Nephron progenitor cell (in vitro differentiated cells): Measurements from ENCODE around the gene XBP1.

Experiments
- DNase-seq: peaks from one replicate; pipeline ENCODE4 v3.0.0; 2021
- H3K27ac Mint-ChIP-seq: 2 replicates; pipeline ENCODE4 v1.8.0; 2021; ENCODE audit warnings: mild to moderate bottlenecking, moderate library complexity, mixed read lengths
- H3K27me3 Mint-ChIP-seq: 2 replicates; pipeline ENCODE4 v1.8.0; 2021; ENCODE audit warnings: mild to moderate bottlenecking, low read depth, mixed read lengths; ENCODE audit not compliant: poor library complexity
- H3K36me3 Mint-ChIP-seq: 2 replicates; pipeline ENCODE4 v1.8.0; 2021; ENCODE audit warnings: low read depth, mixed read lengths
- H3K4me1 Mint-ChIP-seq: 2 replicates; pipeline ENCODE4 v1.8.0; 2021; ENCODE audit warnings: mixed read lengths
- H3K4me3 Mint-ChIP-seq: 2 replicates; pipeline ENCODE4 v1.8.0; 2021; ENCODE audit warnings: mild to moderate bottlenecking, moderate library complexity, mixed read lengths
- H3K9me3 Mint-ChIP-seq: 2 replicates; pipeline ENCODE4 v1.8.0; 2021; ENCODE audit warnings: mild to moderate bottlenecking, moderate library complexity, mixed read lengths
- CTCF ChIP-seq: fragments of 200-600 bp; sonication (generic); IDR thresholded peaks from 2 replicates; pipeline ENCODE4 v1.5.0; 2021; ENCODE audit warnings: antibody characterized with exemption

XBP1 gene

DNA sequence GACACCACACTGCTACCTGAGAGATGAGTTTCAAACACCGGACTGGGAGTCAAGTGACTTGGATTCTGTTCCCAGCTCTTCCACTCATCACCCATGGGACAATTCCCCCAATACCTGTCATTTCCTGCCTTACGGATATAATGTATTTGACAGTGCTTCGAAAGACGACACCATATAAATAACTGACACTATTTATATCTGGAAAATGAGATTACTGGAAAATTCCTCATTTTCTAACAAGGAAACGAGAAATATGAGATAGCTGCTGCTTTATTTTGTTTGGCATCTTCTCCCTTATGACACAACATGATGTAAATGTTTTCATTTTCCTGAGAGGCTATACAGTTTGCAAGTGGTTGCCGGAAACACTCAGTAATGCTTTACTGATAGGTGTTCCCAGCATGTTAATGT lies 49.9 kb downstream of the XBP1 start:
- no peaks in the 10 kb centered on the region for H3K4me1 Mint-ChIP-seq
- no peak for DNase-seq
- H3K27ac Mint-ChIP-seq: no peak overlapping the region
- H3K9me3 Mint-ChIP-seq: peaks cover 3% of the 10 kb centered on the region
- TF ChIP-seq CTCF: no peak
- H3K36me3 Mint-ChIP-seq: peaks cover 81% of the 10 kb centered on the region
- H3K4me3 Mint-ChIP-seq: no peak overlapping the region
- no peaks in the 10 kb centered on the region for H3K27me3 Mint-ChIP-seq
